ENCODE results near the gene BCKDHA. TPM values are rescaled to one million over a fixed set of nuclear protein-coding genes. Genes with fewer than 3 reads are reported as not detected.

Gene BCKDHA
- polyA plus RNA-seq, 1 donor (not counting 4 experiments of a cell fraction or from before 2014, with no cell fraction given), result 7.5 TPM

- peaks cover 10% of the 10 kb centered on the region for H3K79me2 ChIP-seq (ENCODE audit: control insufficient read depth, insufficient read depth, low read length)
- H3K9me3 ChIP-seq (ENCODE audit: control insufficient read depth, low read depth, low read length), result no peaks in the 10 kb centered on the region
- peak; percentile 97 for DNase-seq (ENCODE audit: low read depth, low spot score)
- H3K27me3 ChIP-seq (ENCODE audit: control insufficient read depth, extremely low read depth, insufficient read depth, low read length), result no peaks in the 10 kb centered on the region
- peak within 1 kb of the TSS; percentile 70 to 88 (median 74) for H3K4me3 ChIP-seq (ENCODE audit: control insufficient read depth in 2 of 3, extremely low read depth in 1 of 3, insufficient read depth in 2 of 3, low read depth in 1 of 3, low read length in 3 of 3)
- H3K4me1 ChIP-seq (ENCODE audit: control insufficient read depth, extremely low read depth, insufficient read depth, low read length), result peaks cover 26% of the 10 kb centered on the region
- peaks cover 2% of the 10 kb centered on the region for H3K9me1 ChIP-seq (ENCODE audit: control insufficient read depth, extremely low read depth, insufficient read depth, low read length)
- H2AFZ ChIP-seq (ENCODE audit: control insufficient read depth, low read length), result peak within 1 kb of the TSS; percentile 83
- no peaks in the 10 kb centered on the region for H4K20me1 ChIP-seq (ENCODE audit: control insufficient read depth, extremely low read depth, insufficient read depth, low read length)
- H3K4me2 ChIP-seq (ENCODE audit: control insufficient read depth, extremely low read depth, insufficient read depth, low read depth, low read length), result peak within 1 kb of the TSS; percentile 91
- H3K9ac ChIP-seq (ENCODE audit: control insufficient read depth, extremely low read depth, insufficient read depth, low read length), result peak within 1 kb of the TSS; percentile 91
- dilution Hi-C loops (cut with MboI; ENCODE audit: extremely low pct_ligation_motif_present, low sequenced_read_pairs), result no loop called here
- H3K27ac ChIP-seq (ENCODE audit: control insufficient read depth, insufficient read depth, low read length), result peak within 1 kb of the TSS; percentile 82
- TF ChIP-seq, protein P1, sequence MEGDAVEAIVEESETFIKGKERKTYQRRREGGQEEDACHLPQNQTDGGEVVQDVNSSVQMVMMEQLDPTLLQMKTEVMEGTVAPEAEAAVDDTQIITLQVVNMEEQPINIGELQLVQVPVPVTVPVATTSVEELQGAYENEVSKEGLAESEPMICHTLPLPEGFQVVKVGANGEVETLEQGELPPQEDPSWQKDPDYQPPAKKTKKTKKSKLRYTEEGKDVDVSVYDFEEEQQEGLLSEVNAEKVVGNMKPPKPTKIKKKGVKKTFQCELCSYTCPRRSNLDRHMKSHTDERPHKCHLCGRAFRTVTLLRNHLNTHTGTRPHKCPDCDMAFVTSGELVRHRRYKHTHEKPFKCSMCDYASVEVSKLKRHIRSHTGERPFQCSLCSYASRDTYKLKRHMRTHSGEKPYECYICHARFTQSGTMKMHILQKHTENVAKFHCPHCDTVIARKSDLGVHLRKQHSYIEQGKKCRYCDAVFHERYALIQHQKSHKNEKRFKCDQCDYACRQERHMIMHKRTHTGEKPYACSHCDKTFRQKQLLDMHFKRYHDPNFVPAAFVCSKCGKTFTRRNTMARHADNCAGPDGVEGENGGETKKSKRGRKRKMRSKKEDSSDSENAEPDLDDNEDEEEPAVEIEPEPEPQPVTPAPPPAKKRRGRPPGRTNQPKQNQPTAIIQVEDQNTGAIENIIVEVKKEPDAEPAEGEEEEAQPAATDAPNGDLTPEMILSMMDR (optimal IDR thresholded peaks at IDR 0.05 in 1 of 3, IDR thresholded peaks at IDR 0.05 in 1 of 3, conservative IDR thresholded peaks at IDR 0.05 in 1 of 3; ENCODE audit: extremely low read depth in 1 of 3, insufficient read depth in 2 of 3, low read length in 3 of 3), result no peak
- no peak for TF ChIP-seq EZH2 (IDR thresholded peaks at IDR 0.05; ENCODE audit: low read length)
- peak; percentile 78 for FAIRE-seq
- H3K36me3 ChIP-seq (ENCODE audit: control insufficient read depth in 2 of 2, extremely low read depth in 1 of 2, insufficient read depth in 2 of 2, low read length in 2 of 2), result no peaks in the 10 kb centered on the region
Measured at GRCh38 chr19:41363753-41364523, 33.7 kb upstream of the BCKDHA start, which contains the start of gene B9D2. Gene B9D2, minus strand, starts transcription at chr19:41364149. Its CDS starts 630 bp downstream, at chr19:41363519.

DNA sequence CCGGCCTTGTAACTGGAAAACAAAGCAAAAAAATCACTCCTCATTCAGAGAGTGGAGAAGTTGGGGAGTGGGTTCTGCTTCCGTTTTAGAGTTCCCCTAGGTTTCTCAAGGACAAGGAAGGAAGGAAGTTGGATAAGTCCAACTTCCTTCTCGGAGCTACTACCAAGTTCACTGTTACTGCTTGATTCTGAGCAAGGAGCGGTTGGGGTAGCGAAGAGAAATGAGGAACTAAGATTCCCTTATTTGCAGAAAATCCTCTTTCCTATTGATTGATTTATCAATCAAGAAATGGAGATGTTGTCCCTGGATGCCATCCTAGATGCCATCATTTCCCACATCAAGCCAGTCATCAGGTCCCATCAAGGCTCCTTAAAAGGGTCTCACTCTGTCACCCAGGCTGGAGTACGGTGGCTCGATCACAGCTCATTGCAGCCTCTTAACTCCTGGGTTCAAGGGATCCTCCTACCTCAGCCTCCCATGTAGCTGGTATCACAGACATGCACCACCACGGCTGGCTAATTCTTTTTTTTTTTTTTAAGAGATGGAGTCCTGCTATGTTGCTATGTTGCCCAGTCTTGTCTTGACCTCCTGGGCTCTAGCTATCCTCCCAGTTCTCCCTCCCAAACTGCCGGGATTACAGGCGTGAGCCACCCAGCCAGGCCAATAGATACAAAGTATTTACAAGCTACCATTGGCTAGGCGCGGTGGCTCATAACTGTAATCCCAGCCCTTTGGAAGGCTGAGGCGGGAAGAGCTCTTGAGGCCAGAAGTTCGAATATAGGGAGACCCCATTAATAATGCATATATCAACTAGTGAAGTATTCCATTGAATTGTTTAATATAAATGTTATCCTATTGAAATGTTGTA lies 32.9 kb upstream of the BCKDHA start:
- H3K79me2 ChIP-seq (ENCODE audit: control insufficient read depth, insufficient read depth, low read length), result peaks cover 12% of the 10 kb centered on the region
- peak overlapping the region; percentile 91 for H3K4me2 ChIP-seq (ENCODE audit: control insufficient read depth, extremely low read depth, insufficient read depth, low read depth, low read length)
- peaks cover 26% of the 10 kb centered on the region for H3K4me1 ChIP-seq (ENCODE audit: control insufficient read depth, extremely low read depth, insufficient read depth, low read length)
- TF ChIP-seq EZH2 (IDR thresholded peaks at IDR 0.05; ENCODE audit: low read length), result no peak
- TF ChIP-seq, protein P1 (optimal IDR thresholded peaks at IDR 0.05 in 1 of 3, IDR thresholded peaks at IDR 0.05 in 1 of 3, conservative IDR thresholded peaks at IDR 0.05 in 1 of 3; ENCODE audit: extremely low read depth in 1 of 3, insufficient read depth in 2 of 3, low read length in 3 of 3), result no peak
- H3K9me1 ChIP-seq (ENCODE audit: control insufficient read depth, extremely low read depth, insufficient read depth, low read length), result peaks cover 2% of the 10 kb centered on the region
- DNase-seq (ENCODE audit: low read depth, low spot score), result no peak
- H3K36me3 ChIP-seq (ENCODE audit: control insufficient read depth in 2 of 2, extremely low read depth in 1 of 2, insufficient read depth in 2 of 2, low read length in 2 of 2), result no peaks in the 10 kb centered on the region
- peak overlapping the region; percentile 91 for H3K9ac ChIP-seq (ENCODE audit: control insufficient read depth, extremely low read depth, insufficient read depth, low read length)
- H4K20me1 ChIP-seq (ENCODE audit: control insufficient read depth, extremely low read depth, insufficient read depth, low read length), result no peaks in the 10 kb centered on the region
- H3K4me3 ChIP-seq (ENCODE audit: control insufficient read depth in 2 of 3, extremely low read depth in 1 of 3, insufficient read depth in 2 of 3, low read depth in 1 of 3, low read length in 3 of 3), result peak overlapping the region; percentile 70 to 88 (median 74)
- H3K9me3 ChIP-seq (ENCODE audit: control insufficient read depth, low read depth, low read length), result no peaks in the 10 kb centered on the region
- no peaks in the 10 kb centered on the region for H3K27me3 ChIP-seq (ENCODE audit: control insufficient read depth, extremely low read depth, insufficient read depth, low read length)
- peak overlapping the region; percentile 52 for H2AFZ ChIP-seq (ENCODE audit: control insufficient read depth, low read length)
- dilution Hi-C loops (cut with MboI; ENCODE audit: extremely low pct_ligation_motif_present, low sequenced_read_pairs), result no loop called here
- peak overlapping the region; percentile 82 for H3K27ac ChIP-seq (ENCODE audit: control insufficient read depth, insufficient read depth, low read length)
- FAIRE-seq, result no peak

Measured in keratinocyte (primary cell).